HG02973 (cell line): ENCODE data around the gene SSU72.

Source experiments
- ATAC-seq: cut with Tn5 transposase; IDR thresholded peaks from one replicate; pipeline ENCODE4 v1.9.1; 2021; ENCODE audit warnings: moderate library complexity; ENCODE audit not compliant: unreplicated experiment

Gene SSU72

GRCh38 chr1:1574721-1575537 is at the start of gene SSU72:
SSU72 (minus strand) TSS chr1:1574863; CDS start chr1:1574557, 306 bp downstream.
- ATAC-seq = peak; percentile 72

- ATAC-seq = no peak
Measured at GRCh38 chr1:1623631-1624442, 49.2 kb upstream of the SSU72 start.

GRCh38 chr1:1623181-1623630 is 48.5 kb upstream of the SSU72 start:
- ATAC-seq = no peak

- no peak for ATAC-seq
Measured at GRCh38 chr1:1622788-1623094, 48.1 kb upstream of the SSU72 start.

- no peak for ATAC-seq
Measured at GRCh38 chr1:1622010-1622787, 47.5 kb upstream of the SSU72 start.

GRCh38 chr1:1621173-1622009 is 46.7 kb upstream of the SSU72 start:
- ATAC-seq = no peak

GRCh38 chr1:1620433-1621139 is 45.9 kb upstream of the SSU72 start:
- ATAC-seq = no peak

GRCh38 chr1:1619917-1620361 is 45.3 kb upstream of the SSU72 start:
- ATAC-seq = no peak

- no peak for ATAC-seq
Measured at GRCh38 chr1:1618396-1619068, 43.9 kb upstream of the SSU72 start.

GRCh38 chr1:1617925-1618324 is 43.3 kb upstream of the SSU72 start:
- no peak for ATAC-seq

- ATAC-seq = no peak
Measured at GRCh38 chr1:1617516-1617915, 42.9 kb upstream of the SSU72 start.

GRCh38 chr1:1616838-1617237 is 42.2 kb upstream of the SSU72 start:
- no peak for ATAC-seq

GRCh38 chr1:1616045-1616790 is 41.6 kb upstream of the SSU72 start:
- peak; percentile 23 for ATAC-seq

GRCh38 chr1:1615256-1616044 is 40.8 kb upstream of the SSU72 start, which contains the start of gene MIB2:
MIB2 (plus strand) TSS chr1:1615500; CDS start chr1:1623453, 7,953 bp downstream.
- peak; percentile 67 for ATAC-seq

- no peak for ATAC-seq
Measured at GRCh38 chr1:1614954-1615255, 40.2 kb upstream of the SSU72 start.

GRCh38 chr1:1614204-1614953 is 39.7 kb upstream of the SSU72 start:
- no peak for ATAC-seq

- no peak for ATAC-seq
Measured at GRCh38 chr1:1613509-1614082, 38.9 kb upstream of the SSU72 start.
